ENCODE data around the gene GPSM3. TPM values are rescaled to one million over a fixed set of nuclear protein-coding genes. Genes with fewer than 3 reads are reported as not detected.
A peak's percentile ranks its signal among the peaks of the same experiment; 100 is the strongest.

GPSM3 gene
- total and polyA plus RNA-seq, 4 donors: 8.1 to 145 (median 47.3) TPM

DNA sequence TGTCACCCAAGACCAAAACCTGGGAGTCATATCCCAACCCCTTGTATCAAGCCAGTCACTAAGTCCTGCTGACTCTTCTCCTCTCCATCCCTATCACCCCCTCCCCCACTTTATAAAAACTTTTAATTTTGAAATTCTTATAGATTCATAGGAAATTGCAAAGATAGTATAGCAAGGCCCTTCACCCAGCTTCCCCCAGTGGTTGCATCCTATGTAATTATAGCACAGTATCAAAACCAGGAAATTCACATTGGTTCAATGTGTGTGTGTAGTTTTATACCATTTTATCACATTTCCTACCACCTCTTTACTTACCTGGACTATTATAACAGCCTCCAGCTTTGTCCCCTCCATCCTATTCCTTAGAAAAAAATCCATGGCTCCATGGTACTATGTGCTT, 34.4 kb downstream of the GPSM3 start:
- H3K9ac ChIP-seq (ENCODE audit: insufficient read depth in 1 of 2, low read length in 2 of 2): no peak overlapping the region

GRCh38 chr6:32156891-32157290, 35.6 kb downstream of the GPSM3 start:
- TF ChIP-seq, protein P1, sequence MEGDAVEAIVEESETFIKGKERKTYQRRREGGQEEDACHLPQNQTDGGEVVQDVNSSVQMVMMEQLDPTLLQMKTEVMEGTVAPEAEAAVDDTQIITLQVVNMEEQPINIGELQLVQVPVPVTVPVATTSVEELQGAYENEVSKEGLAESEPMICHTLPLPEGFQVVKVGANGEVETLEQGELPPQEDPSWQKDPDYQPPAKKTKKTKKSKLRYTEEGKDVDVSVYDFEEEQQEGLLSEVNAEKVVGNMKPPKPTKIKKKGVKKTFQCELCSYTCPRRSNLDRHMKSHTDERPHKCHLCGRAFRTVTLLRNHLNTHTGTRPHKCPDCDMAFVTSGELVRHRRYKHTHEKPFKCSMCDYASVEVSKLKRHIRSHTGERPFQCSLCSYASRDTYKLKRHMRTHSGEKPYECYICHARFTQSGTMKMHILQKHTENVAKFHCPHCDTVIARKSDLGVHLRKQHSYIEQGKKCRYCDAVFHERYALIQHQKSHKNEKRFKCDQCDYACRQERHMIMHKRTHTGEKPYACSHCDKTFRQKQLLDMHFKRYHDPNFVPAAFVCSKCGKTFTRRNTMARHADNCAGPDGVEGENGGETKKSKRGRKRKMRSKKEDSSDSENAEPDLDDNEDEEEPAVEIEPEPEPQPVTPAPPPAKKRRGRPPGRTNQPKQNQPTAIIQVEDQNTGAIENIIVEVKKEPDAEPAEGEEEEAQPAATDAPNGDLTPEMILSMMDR (IDR thresholded peaks at IDR 0.05; ENCODE audit: control extremely low read depth, extremely low read depth): no peak
- H3K4me1 ChIP-seq (ENCODE audit: control insufficient read depth in 5 of 5, insufficient read depth in 5 of 5, low read length in 5 of 5): peaks cover 2 to 28% (median 15%) of the 10 kb centered on the region in 5 donors
- ATAC-seq (ENCODE audit: insufficient read depth, low FRiP score) (no peak), DNase-seq (no peak)
- no peak overlapping the region for H3K9ac ChIP-seq (ENCODE audit: insufficient read depth in 1 of 2, low read length in 2 of 2)
- H3K27me3 ChIP-seq (ENCODE audit: control insufficient read depth in 3 of 3, insufficient read depth in 3 of 3, low read length in 2 of 3): peaks cover 0 to 24% (median 8%) of the 10 kb centered on the region in 3 donors
- H3K4me3 ChIP-seq: no peak overlapping the region
- H3K36me3 ChIP-seq (ENCODE audit: control insufficient read depth in 4 of 4, insufficient read depth in 4 of 4, low read length in 4 of 4): peaks cover 4 to 26% (median 10%) of the 10 kb centered on the region in 4 donors
- no peaks in the 10 kb centered on the region for H3K9me3 ChIP-seq (ENCODE audit: control insufficient read depth in 4 of 4, insufficient read depth in 3 of 4, low read length in 3 of 4)
- 91 to 95% methylated on average over 9 of the region's 9 CpGs for WGBS, 2 donors
- H3K27ac ChIP-seq (ENCODE audit: low read depth in 1 of 2, low read length in 1 of 2): no peak overlapping the region

More for the DNA sequence above, 34.4 kb downstream of the GPSM3 start:
- Histone ChIP-seq H3K36me3 (ENCODE audit: control insufficient read depth in 4 of 4, insufficient read depth in 4 of 4, low read length in 4 of 4) (peaks cover 4 to 26% (median 10%) of the 10 kb centered on the region in 4 donors), H3K4me1 (ENCODE audit: control insufficient read depth in 5 of 5, insufficient read depth in 5 of 5, low read length in 5 of 5) (peaks cover 0 to 16% (median 5%) of the 10 kb centered on the region in 5 donors), H3K9me3 (ENCODE audit: control insufficient read depth in 4 of 4, insufficient read depth in 3 of 4, low read length in 3 of 4) (no peaks in the 10 kb centered on the region), H3K27ac (ENCODE audit: low read depth in 1 of 2, low read length in 1 of 2) (no peak overlapping the region), H3K4me3 (no peak overlapping the region), H3K27me3 (ENCODE audit: control insufficient read depth in 3 of 3, insufficient read depth in 3 of 3, low read length in 2 of 3) (peaks cover 0 to 20% (median 0%) of the 10 kb centered on the region in 3 donors)
- TF ChIP-seq, protein P1 (IDR thresholded peaks at IDR 0.05; ENCODE audit: control extremely low read depth, extremely low read depth): no peak
- DNase-seq (no peak), ATAC-seq (ENCODE audit: insufficient read depth, low FRiP score) (no peak)

DNA sequence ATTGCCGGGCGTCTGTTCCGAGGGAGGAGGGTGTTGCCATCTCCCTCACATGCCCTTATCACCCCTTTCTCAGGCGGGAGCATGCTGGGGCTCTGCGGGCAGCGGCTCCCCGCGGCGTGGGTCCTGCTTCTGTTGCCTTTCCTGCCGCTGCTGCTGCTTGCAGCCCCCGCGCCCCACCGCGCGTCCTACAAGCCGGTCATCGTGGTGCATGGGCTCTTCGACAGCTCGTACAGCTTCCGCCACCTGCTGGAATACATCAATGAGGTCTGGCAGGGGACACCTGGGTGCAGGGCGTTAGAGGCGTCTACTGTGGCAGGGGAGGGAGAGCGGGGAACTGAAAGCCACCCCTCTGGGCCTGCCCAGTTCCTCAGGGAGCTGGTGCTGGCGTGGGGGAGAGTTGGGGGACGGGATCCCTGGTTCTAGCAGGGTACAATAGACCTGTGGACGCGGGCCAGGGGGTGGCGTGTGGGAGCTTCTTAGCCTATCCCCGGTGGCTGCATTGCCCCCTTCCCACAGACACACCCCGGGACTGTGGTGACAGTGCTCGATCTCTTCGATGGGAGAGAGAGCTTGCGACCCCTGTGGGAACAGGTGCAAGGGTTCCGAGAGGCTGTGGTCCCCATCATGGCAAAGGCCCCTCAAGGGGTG, 37.8 kb downstream of the GPSM3 start:
- H3K27me3 ChIP-seq (ENCODE audit: control insufficient read depth in 3 of 3, insufficient read depth in 3 of 3, low read length in 2 of 3): peaks cover 0 to 41% (median 22%) of the 10 kb centered on the region in 3 donors

More for the DNA sequence above, 37.8 kb downstream of the GPSM3 start:
- H3K9ac ChIP-seq (ENCODE audit: insufficient read depth in 1 of 2, low read length in 2 of 2): peak overlapping the region; percentile 73 to 74
- peaks cover 4 to 26% (median 10%) of the 10 kb centered on the region in 4 donors for H3K36me3 ChIP-seq (ENCODE audit: control insufficient read depth in 4 of 4, insufficient read depth in 4 of 4, low read length in 4 of 4)
- DNase-seq: peak; percentile 76 to 80 (median 79)
- ATAC-seq (ENCODE audit: insufficient read depth, low FRiP score): no peak
- TF ChIP-seq, protein P1 (IDR thresholded peaks at IDR 0.05; ENCODE audit: control extremely low read depth, extremely low read depth): peak; percentile 47
- no peaks in the 10 kb centered on the region for H3K9me3 ChIP-seq (ENCODE audit: control insufficient read depth in 4 of 4, insufficient read depth in 3 of 4, low read length in 3 of 4)
- peak overlapping the region; percentile 78 to 87 for H3K27ac ChIP-seq (ENCODE audit: low read depth in 1 of 2, low read length in 1 of 2)
- peaks cover 2 to 37% (median 15%) of the 10 kb centered on the region in 5 donors for H3K4me1 ChIP-seq (ENCODE audit: control insufficient read depth in 5 of 5, insufficient read depth in 5 of 5, low read length in 5 of 5)
- peak overlapping the region; percentile 69 for H3K4me3 ChIP-seq
- WGBS, 2 donors: 5% methylated on average over 33 to 34 of the region's 34 CpGs

Measured in lung (tissue), 12 donors.